Colon (tissue), 2 donors: ENCODE data around the gene ITPK1.

Source experiments
- FAIRE-seq: peaks from 2 replicates; lab custom pipeline; 2012; peaks lifted over from hg19 to GRCh38; lab: Jason Lieb, UNC
- donor health status: control.
- donor health status: control.

ITPK1 gene

DNA sequence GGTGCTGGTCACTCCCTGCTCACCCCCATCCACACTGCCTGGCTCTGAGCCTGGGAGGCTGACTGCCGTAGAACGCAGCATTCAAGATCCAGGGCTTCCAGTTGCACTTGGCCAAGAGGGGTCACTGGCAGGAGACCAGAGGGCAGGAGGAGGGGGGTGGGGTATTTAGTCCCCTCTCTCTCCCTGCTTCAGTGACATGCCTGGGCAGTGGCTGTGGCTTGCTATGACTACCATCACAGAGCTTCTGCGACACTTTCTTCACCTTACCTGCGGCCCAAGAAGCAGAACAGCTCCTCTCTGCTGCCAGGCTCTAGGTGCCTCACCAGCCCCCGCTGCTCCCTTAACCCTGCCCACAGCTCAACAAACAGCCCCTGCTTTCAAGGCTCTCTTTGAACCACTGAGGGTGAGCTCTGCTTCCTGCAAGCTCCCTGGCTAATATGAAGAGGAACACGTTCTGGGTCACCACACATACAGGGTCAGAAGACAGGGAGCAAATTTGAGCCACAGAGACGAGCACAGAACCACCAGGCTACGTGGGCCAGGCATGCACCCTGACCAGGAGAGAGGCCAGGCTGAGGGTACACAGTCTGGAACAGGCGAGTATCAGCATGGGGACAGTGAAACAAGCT, 55.7 kb downstream of the ITPK1 start:
- FAIRE-seq, result no peak

DNA sequence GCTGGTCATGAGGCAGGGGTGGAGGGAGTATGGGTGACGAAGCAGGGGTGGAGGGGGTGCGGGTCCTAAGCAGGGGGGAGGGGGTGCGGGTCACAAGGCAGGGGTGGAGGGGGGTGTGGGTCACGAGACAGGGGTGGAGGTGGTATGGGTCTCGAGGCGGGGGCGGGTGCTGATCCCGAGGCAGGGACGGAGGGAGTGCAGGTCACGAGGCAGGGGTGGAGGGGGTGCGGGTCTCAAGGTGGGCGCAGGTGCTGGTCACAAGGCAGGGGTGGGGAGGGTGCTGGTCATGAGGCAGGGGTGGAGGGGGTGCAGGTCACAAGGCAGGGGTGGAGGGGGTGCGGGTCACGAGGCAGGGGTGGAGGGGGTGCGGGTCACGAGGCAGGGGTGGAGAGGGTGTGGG, 56.5 kb downstream of the ITPK1 start:
- no peak for FAIRE-seq

DNA sequence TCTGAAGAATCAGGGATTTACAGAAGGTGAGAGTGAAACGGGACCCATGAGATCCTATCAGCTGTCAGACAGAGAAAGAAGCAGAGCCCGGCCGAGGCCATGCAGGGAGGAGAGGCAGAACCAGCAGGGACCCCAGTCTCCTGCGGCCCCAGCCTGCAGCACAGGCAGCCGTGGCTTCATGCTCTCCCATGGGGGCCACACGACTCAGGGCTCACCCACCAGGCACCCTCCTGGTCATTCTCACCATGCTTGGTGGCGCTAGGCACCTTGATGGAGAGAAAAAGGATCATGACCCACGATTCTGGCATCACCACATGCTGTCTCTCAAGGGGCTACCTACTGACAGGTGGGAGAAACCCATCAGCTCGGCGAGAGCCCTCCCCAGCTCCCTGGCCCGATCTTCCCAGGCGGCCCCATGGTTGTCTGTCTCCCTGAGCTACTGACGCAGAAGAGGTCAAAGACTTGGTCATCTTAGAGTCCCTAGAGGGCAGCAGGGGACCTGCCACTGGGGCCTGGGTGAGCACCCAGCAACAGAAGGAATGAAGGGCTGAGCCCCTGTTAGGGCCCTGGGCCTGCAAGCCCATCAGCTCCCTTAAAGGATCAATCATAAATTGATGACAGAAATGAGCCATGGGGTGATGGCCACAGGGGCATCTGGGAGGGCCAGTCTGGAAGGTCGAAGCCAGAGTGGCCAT, 58.0 kb downstream of the ITPK1 start:
- FAIRE-seq, result no peak

DNA sequence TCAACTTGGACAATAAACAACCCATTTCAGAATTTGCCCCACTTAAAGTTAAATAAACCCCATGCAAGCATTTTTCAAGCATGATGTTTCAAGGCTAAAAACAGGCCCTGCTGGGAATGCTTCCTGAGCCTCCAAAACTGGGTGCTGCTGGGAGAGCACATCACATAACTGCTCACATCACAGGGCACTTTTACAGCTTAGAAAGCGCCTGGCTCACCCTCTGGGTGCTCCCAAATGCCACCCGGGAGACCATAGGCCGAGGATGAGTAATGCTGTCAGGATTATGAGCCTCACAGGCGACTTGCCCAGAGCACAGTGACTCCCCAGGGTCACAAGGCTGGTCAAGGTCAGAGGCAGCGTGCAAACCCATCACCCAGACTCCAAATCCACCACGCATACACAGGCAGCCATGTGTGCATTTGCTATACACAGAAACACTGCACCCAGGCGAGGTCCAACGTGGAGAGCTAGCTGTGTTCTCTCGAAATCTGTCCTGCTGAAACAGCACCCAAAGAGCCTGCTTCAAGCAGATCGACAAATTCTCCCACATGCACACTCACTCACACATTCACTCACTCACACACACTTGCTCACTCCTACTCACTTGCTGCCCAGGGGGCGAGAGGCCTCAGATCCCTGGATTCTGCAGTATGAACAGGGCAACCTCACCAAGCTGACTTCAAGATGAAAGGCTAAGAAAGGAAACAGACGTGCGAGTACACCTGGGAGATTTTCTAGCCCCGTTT, 58.7 kb downstream of the ITPK1 start:
- FAIRE-seq, result no peak

DNA sequence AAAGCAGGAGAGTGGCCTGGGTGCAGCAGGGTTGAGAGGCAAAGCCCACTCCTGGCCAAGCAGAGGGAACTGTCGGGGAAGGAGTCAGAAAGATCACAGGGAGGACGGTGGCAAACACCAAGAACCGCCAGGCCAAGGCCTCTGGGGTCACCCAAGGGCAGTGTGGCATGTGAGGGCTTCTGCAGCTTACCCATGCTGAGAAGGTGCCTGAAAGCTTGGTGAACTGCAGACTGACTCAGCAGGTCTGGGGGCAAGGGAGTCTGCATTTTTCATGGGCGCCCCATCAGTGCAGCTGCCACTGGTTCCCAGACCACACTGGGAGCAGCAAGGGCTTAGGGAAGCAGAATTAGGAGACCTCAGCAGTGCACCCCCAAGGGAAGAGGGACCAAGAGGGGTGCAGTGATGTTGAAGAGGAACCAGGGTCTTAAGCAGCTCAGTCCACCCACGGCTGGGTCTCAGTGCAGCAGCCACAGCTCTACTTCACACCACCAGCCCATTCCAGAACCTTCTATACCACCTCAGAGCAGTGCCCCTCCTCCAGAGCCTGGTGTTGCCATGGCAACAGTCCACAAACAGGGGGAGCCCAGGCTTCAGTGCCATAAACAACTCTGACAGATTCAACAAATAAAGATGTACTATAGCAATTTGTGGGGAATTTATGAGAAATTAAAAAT, 59.4 kb downstream of the ITPK1 start:
- FAIRE-seq, result no peak

DNA sequence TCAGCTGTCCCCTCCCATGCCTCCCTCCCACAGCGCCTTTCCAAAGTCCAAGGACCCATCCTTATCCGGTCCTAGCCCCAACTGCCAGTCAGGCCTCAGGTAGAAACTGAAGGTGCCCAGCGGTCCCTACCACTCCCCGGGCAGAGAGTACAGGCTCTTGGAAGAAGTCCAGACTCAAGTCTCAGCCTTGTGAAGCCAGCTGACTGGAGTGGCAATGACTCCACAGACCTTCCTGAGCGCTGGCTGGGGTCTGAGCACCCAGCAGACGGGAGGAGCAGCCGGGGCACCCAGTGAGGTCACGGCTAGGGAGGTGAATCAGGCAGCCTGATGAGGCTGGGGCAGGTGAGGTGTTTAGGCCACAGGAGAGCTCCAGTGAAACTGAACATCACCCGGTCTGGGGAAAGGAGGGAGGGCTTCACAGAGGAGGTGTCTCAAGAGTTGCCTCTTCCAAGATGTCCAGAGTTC, 60.0 kb downstream of the ITPK1 start:
- FAIRE-seq, result no peak

DNA sequence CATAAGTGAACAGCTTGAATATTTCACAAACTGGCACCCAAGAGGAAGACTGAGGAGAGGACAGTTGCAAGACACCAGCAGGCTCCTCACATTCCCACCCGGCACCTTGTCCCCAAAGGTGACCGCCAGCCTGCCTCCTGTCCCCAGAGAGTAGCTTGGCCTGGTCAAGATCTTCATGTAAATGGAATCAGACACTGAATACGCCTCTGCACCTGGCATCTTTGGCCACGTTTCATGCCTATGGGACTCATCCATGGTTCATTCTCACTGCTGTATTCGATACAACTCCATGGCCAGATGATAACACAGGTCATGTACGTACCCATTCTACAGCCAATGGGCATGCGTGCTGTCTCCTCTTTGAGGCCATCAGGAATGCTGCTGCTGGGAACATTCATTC, 60.8 kb downstream of the ITPK1 start:
- no peak for FAIRE-seq

DNA sequence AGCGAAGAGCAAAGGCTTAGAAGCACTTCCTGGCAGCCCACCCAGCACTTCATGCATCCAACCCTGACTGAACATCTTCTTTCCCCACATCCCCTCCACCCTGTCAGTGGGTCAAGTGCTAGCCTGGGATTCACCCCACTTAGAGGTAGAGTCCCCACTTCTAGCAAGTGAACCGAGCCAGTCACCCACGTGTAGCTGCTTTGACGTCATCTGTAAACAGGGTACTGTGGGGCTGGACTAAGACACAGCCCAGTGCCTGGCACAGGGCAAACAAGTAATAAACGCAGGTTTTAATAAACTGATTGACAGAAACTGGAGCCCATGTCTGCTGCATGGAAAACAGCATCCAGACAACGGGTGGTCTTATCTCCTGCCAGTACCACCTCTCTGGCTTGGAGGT, 61.7 kb downstream of the ITPK1 start:
- no peak for FAIRE-seq

DNA sequence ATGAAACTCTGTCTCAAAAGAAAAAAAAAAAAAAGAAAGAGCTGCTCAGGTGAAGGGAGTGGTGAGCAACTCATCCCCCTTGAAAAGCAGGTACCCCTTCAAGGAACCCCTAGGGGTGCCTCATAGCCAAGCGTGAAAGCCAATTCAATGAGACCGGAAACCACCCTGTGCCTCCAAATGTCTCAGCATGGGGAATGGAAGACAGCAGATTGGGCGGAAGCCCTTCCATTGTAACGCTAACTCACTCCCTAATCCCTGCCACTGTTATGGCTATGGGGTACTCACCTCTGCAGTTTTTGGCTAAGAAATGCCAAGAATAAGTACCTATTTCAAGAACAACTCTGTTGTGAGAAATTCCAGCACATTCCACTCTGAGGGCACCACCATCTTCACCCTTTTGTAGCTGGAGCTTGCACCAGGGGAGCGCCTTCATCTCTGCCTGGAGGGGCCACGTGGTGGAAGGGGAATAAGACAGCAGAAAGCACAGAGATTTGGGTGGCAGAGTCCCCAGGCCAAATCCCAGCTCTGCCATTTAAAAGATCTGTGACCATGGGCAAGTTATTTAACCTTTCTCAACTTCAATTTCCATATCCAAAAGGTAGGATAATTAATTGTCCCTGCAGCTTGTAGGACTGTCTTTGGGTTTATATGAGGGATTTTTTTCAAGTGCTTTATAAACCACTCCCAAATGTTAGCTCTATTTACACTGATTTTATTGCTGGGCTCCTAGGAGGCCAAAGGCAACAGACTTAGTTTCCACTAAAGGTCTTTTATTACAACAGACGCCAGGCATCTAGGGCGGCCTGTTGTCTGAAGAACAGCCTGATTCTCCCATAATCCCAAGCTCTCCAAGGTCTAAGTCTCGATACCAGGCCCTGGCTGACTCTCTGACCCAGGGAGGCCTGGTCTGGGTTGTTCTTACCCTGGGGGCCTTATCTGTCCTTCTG, 63.9 kb downstream of the ITPK1 start:
- no peak for FAIRE-seq

DNA sequence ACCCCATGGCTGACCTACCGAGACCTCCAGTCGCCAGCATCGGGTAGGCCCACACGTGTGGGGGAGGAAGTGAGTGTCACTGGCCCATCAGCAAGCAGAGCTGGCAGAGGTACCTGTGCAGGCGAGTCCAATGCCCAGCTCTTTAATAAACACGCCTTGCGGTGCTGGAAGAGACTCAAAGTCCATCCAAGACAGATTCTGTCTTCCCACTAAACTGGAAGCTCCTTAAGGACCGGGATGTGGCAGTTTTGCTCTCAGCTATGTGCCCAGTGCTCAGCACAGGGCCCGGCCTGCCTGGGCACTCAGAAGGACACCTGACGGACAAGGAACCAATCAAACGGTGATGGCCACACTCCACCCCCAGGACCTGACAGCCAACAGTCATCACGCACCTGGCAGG, 65.0 kb downstream of the ITPK1 start:
- no peak for FAIRE-seq

DNA sequence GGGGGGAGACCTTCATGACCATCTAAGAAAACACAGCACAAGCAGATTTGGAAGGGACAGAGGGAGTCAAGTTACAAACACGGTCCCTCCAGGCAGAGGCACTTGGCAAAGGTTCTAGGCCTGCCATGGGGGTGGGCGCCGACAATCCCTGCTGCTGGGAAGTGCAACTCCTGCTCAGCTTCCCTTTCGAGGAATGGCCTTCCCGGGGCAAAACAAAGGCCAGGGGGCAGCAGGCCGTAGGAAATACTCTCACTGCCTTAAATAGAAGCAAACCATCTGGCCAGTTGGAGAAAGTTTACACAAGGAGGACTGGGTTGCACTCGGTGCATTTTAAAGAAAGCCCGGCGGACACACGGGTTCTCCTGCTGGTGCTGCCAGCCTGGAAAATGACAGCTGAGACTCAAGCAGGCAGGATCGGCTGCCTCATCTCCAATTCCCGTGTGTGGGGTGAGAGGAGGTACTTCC, 65.8 kb downstream of the ITPK1 start:
- FAIRE-seq, result no peak

DNA sequence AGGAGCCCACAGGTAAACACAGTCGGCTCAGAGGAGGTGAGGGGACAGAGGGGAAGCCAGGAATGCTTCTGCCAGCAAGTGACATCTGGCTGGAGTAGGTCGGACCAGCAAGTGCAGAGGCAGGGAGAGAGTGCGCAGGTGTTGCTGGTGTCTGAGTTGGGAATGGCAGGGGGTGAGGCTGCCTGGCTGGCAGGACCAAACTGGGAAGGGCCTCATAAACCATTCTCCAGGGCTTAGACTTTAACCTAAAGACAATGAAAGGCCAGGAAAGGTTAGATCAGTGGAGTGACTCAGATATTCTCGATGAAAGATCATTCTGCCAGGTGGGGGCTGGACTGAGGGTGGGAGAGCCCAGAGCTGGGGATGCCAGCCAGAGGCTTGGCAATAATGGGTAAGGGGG, 66.4 kb downstream of the ITPK1 start:
- FAIRE-seq, result no peak

DNA sequence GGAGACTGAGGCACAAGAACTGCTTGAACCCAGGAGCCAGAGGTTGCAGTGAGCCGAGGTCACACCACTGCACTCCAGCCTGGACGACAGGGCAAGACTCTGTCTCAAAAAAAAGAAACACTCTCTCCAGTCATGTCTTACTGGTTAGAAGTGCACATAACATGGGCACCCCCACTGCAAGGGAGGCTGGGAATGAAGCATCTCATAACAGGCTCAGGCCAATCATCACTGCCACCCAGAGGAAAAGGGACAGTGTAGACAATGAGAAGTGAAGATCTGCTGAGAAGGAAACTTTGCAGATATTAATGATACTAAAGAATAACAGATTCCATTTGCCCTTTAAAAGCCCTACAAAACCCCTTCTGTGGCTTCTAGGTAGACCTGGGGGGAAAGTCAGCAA, 66.9 kb downstream of the ITPK1 start:
- FAIRE-seq, result no peak

DNA sequence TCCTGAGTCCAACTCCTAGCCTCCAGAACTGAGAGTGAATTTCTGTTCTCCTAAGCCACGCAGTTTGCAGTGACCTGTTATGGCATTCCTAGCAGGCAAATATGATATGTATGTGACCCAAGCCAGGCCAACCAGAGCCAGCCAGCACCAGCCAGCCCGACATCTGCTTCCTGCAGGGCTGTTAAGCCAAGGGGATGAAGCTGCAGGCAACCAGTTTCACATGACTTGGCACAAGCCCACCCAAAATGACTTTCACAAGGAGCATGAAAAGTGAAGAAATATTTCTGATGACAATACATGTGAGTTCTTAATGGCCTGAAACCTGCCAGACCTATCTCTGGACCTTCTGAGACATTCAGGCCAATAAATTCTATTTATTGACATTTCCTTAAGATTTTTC, 68.1 kb downstream of the ITPK1 start:
- FAIRE-seq, result no peak

DNA sequence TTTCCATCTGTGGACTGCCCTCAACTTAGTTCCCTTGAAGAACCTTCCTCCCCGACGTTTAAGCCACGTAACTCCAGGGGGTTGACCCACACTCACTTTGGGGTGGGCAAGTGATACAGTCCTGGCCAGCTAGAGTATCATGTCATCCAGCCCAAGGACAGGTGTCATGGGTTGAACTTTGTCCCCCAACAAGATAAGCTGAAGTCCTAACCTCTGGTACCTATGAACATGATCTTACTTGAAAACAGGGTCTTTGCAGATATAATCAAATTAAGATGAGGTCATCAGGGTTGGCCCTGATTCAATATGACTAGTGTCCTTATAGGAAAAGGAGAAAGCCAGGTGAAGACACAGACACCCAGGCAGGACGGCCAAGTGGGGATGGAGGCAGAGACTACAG, 68.6 kb downstream of the ITPK1 start:
- no peak for FAIRE-seq

DNA sequence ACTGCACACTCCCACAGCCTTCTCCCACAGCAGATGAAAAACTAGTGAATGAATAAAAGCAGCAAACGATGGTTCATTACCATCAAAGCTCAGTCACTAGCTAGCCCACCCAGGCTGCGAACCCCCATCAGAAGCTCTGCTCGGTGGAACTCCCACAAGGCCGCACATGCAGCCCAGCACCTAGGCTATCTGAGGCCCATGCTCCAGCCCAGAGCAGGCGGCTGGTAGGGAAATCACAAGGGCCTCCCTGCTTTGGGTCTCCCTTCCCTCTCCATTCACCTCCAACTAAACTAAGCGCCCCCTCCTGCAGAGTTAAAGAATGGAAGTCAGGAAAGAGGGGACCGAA, 69.0 kb downstream of the ITPK1 start:
- FAIRE-seq, result no peak

DNA sequence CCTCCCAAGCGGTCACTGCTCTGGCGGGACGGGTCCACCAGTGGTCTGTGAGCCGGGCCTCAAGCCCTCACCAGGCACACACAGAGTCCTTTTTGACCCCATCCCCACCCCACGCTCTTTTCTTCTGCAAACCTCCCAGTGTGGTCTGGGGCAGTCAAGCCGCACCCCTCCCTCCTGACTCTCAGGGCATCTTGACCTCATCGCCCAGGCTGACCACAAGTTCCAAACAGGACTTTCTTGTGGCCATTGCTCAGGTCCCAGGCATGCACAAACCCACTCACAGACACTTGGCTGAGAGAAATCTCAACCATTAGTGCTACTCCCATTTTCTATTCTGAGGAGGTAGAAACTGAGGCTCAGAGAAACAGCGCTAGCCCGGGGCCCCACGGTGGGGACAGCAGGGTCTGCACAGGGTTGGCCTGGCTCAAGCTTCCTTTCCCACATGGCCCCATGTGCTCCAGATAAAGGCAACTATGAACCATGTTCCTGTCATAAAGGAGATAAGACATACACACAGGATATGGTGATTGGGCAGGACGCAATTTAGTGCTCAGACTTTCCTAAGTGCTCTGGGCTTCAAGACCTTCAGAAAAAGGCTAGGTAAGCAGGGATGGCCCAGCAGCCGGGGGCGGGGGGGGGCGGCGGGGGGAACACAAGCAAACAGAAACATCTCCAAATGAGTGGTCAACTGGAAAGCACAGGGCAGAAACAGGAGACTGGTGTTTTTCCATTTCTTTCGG, 69.6 kb downstream of the ITPK1 start:
- FAIRE-seq, result no peak

DNA sequence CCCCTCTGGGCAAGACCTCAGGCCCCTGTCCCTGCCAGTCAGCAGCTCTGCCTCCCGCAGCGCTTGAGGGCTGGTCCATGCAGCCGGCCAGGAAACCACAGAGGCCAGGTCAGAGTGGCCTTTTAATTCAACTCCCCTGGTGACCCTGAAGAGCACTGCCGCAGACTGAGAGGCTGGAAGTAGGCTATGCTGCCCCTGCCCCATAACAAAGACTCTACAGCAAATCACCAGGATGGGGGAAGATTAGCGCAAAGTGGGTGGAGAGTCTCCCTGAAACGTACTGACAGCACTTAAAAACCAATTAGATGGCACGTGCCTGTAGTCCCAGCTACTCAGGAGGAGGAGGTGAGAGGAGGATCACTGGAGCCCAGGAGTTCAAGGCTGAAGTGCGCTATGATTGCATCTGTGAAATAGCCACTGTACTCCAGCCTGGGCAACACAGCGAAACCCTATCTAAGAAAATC, 70.5 kb downstream of the ITPK1 start:
- FAIRE-seq, result no peak

DNA sequence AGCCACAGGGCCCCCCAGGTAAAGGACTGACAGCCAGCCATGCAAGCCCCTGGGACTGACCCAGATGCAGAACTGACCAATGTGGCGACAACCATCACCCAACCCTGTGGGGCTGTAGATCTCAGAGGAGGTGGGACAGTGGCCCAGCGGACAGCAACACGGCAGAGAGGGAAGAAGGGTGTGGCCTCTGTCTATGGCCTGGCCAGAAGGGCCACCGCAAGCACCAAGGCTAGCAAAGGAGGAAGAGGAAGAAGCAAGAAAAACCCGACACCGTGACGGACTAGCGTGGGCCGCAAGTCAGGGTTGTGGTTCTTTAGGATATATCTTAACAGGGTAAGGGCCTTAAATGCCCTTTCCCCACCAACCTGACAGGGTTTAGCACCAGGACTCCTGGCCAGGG, 71.2 kb downstream of the ITPK1 start:
- no peak for FAIRE-seq

DNA sequence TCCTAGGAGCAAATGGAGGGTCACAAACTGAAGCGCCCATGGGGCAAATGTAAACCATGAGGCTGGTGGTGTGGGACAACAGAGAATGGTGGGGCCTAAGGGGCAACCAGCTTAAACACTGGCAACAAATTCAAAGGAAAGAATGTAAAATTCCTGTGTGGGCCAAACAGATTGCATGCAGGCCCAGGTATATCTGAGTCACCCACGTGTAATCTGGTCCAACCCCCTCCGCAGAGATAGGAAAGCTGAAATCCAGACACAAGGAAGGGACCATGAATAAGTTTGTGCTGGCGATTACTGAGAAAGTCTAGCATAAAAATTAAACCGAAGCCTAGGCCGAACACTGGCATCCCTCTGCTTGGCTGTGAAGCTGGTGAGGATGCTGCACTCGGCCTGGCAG, 71.6 kb downstream of the ITPK1 start:
- no peak for FAIRE-seq
